Transverse colon (tissue), 4 donors: ENCODE data around the gene PACSIN1.

ENCODE experiments used
- CTCF ChIP-seq, 5 experiments: fragments of 200-600 bp in 3 of 5; fragments of 450-650 bp in 2 of 5; sonication (generic) in 3 of 5; IDR thresholded peaks; 1 replicate in 2 of 5; 2 replicates in 3 of 5; pipeline ENCODE4 v1.5.1; 2016 to 2017; ENCODE audit warnings: antibody characterized with exemption in 5 of 5, inconsistent platforms in 3 of 5, mild to moderate bottlenecking in 2 of 5, moderate library complexity in 1 of 5
- POLR2A ChIP-seq: fragments of 450-650 bp; IDR thresholded peaks from one replicate; pipeline ENCODE4 v1.6.1; 2016; ENCODE audit warnings: antibody characterized with exemption, mild to moderate bottlenecking, moderate library complexity
- POLR2AphosphoS5 ChIP-seq, 3 donors: sonication (generic); formaldehyde crosslinking; IDR thresholded peaks; one replicate each; pipeline ENCODE4 v1.6.1; 2016; ENCODE audit warnings: antibody characterized with exemption in 3 of 3

GRCh38 chr6:34576286-34576955 is 110.5 kb downstream of the PACSIN1 start:
- no peak for TF ChIP-seq POLR2AphosphoS5 (IDR thresholded peaks at IDR 0.05)
- TF ChIP-seq CTCF (IDR thresholded peaks at IDR 0.05): no peak
- no peak for TF ChIP-seq POLR2A
